ENCODE results near the gene TCOF1.

DNA sequence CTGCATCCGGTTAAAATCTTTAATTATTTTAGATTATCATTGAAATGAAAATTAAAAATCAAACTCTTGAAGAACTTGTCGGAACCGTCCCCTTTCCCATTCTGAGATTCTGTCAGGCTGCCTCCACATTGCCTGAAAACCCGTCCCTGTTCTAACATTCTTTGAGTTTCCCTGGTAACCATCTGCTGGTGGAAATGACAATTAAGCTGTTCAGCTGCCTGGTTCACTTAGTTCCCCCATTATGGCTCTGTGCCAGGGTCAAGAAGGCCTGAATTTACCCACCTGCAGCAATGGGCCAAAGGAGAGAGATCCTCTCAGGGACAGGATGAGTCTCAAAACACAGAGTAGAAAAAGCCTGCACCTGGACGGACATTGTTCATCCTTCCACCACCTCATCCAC lies 11.8 kb upstream of the TCOF1 start:
- TF ChIP-seq CHD2 (IDR thresholded peaks at IDR 0.05; ENCODE audit: low read length) = no peak
- TF ChIP-seq SUZ12 (IDR thresholded peaks at IDR 0.05; ENCODE audit: low read length) = no peak
- TF ChIP-seq, protein P1, sequence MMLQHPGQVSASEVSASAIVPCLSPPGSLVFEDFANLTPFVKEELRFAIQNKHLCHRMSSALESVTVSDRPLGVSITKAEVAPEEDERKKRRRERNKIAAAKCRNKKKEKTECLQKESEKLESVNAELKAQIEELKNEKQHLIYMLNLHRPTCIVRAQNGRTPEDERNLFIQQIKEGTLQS (IDR thresholded peaks at IDR 0.05; ENCODE audit: insufficient read depth, low read depth, low read length) = no peak
- TF ChIP-seq RAD21 (IDR thresholded peaks at IDR 0.05 in 1 of 2, conservative IDR thresholded peaks at IDR 0.05 in 1 of 2; ENCODE audit: low read depth in 2 of 2, low read length in 2 of 2) = no peak
- TF ChIP-seq, protein P2, sequence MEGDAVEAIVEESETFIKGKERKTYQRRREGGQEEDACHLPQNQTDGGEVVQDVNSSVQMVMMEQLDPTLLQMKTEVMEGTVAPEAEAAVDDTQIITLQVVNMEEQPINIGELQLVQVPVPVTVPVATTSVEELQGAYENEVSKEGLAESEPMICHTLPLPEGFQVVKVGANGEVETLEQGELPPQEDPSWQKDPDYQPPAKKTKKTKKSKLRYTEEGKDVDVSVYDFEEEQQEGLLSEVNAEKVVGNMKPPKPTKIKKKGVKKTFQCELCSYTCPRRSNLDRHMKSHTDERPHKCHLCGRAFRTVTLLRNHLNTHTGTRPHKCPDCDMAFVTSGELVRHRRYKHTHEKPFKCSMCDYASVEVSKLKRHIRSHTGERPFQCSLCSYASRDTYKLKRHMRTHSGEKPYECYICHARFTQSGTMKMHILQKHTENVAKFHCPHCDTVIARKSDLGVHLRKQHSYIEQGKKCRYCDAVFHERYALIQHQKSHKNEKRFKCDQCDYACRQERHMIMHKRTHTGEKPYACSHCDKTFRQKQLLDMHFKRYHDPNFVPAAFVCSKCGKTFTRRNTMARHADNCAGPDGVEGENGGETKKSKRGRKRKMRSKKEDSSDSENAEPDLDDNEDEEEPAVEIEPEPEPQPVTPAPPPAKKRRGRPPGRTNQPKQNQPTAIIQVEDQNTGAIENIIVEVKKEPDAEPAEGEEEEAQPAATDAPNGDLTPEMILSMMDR (IDR thresholded peaks at IDR 0.05; ENCODE audit: control extremely low read depth in 1 of 3, insufficient read depth in 1 of 3, low read depth in 1 of 3, low read length in 3 of 3) = no peak
- TF ChIP-seq BRCA1 (IDR thresholded peaks at IDR 0.05; ENCODE audit: low read depth, low read length) = no peak
- no peak for TF ChIP-seq POLR2A (IDR thresholded peaks at IDR 0.05; ENCODE audit: control extremely low read depth in 1 of 2, low read depth in 2 of 2, low read length in 2 of 2)
- no peak for TF ChIP-seq SP2 (IDR thresholded peaks at IDR 0.05; ENCODE audit: low read length)
- TF ChIP-seq CREB1 (IDR thresholded peaks at IDR 0.05) = no peak
- no peak for TF ChIP-seq POLR2AphosphoS5 (IDR thresholded peaks at IDR 0.05; ENCODE audit: low read depth, low read length)
- TF ChIP-seq EP300 (IDR thresholded peaks at IDR 0.05; ENCODE audit: borderline replicate concordance in 1 of 2, low read depth in 2 of 2, low read length in 2 of 2) = no peak
- no peak for TF ChIP-seq HDAC2 (IDR thresholded peaks at IDR 0.05; ENCODE audit: borderline replicate concordance in 1 of 2, low read depth in 2 of 2, low read length in 2 of 2)
